ENCODE measurements around the gene RGS10.
A peak's percentile ranks its signal among the peaks of the same experiment; 100 is the strongest.
"Not testable (repeated sequence)": the region's sequence is repeated elsewhere in the genome, so short reads cannot be mapped to it uniquely, and the experiment has no call there.

The RGS10 gene

DNA sequence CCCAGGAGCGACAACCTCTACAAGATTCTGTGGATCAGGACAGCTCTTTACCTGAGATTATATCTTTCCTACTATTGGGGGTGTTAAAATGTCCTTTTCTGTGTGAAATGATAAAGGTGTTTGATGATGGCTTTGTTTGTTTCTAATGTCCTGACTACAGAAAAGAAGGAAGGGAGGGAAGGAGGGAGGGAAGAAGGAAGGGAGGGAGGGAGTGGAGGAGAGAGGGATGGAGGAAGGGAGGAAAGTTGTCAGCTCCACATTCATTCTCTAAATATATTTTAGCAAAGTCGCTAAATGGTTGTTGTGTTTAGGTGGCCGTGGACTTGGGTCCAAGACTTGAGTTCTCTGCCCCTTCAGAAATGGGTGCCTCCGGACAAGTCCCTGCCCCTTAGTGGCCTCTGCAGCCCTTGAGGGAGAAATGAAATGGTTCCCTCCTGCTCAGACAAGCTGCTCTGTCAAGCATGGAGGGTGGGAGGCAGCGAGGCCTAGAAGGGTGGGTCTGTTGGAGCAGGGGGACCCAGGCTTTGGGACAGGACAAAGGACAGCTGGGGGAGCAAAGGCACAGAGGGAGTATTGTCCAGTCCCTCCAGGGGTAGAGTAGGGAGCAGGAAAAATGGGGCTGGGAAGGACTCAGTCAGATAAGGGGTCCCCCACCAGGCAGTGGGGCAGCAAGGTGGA is 4.4 kb downstream of the RGS10 start:
- Histone ChIP-seq H3K4me3 (ENCODE audit: low read depth in 1 of 2, low read length in 2 of 2) (peak overlapping the region; percentile 16 to 39), H3K27me3 (ENCODE audit: low read depth, low read length) (no peaks in the 10 kb centered on the region), H3K9me3 (ENCODE audit: control insufficient read depth in 1 of 2, low read length in 2 of 2) (no peaks in the 10 kb centered on the region), H3K4me1 (ENCODE audit: control insufficient read depth in 1 of 2, insufficient read depth in 2 of 2, low read length in 2 of 2) (peaks cover 17 to 60% of the 10 kb centered on the region in 2 donors), H3K36me3 (ENCODE audit: control insufficient read depth in 1 of 2, insufficient read depth in 2 of 2, low read length in 2 of 2) (no peaks in the 10 kb centered on the region), H3K27ac (ENCODE audit: low read length) (peak overlapping the region; percentile 20)

GRCh38 chr10:119536508-119537025 is 6.0 kb downstream of the RGS10 start:
- Histone ChIP-seq H3K36me3 (ENCODE audit: control insufficient read depth in 1 of 2, insufficient read depth in 2 of 2, low read length in 2 of 2) (no peaks in the 10 kb centered on the region), H3K27ac (ENCODE audit: low read length) (no peak overlapping the region), H3K27me3 (ENCODE audit: low read depth, low read length) (no peaks in the 10 kb centered on the region), H3K4me1 (ENCODE audit: control insufficient read depth in 1 of 2, insufficient read depth in 2 of 2, low read length in 2 of 2) (peaks cover 17 to 66% of the 10 kb centered on the region in 2 donors), H3K4me3 (ENCODE audit: low read depth in 1 of 2, low read length in 2 of 2) (no peak overlapping the region), H3K9me3 (ENCODE audit: control insufficient read depth in 1 of 2, low read length in 2 of 2) (no peaks in the 10 kb centered on the region)

- Histone ChIP-seq H3K4me3 (ENCODE audit: low read depth in 1 of 2, low read length in 2 of 2) (no peak overlapping the region), H3K27ac (ENCODE audit: low read length) (no peak overlapping the region), H3K36me3 (ENCODE audit: control insufficient read depth in 1 of 2, insufficient read depth in 2 of 2, low read length in 2 of 2) (no peaks in the 10 kb centered on the region), H3K4me1 (ENCODE audit: control insufficient read depth in 1 of 2, insufficient read depth in 2 of 2, low read length in 2 of 2) (peaks cover 17 to 70% of the 10 kb centered on the region in 2 donors), H3K27me3 (ENCODE audit: low read depth, low read length) (no peaks in the 10 kb centered on the region), H3K9me3 (ENCODE audit: control insufficient read depth in 1 of 2, low read length in 2 of 2) (no peaks in the 10 kb centered on the region)
Observed at GRCh38 chr10:119535837-119536507, 6.5 kb downstream of the RGS10 start.

- H3K4me1 ChIP-seq (ENCODE audit: control insufficient read depth in 1 of 2, insufficient read depth in 2 of 2, low read length in 2 of 2) = peaks cover 17 to 70% of the 10 kb centered on the region in 2 donors
- no peak overlapping the region for H3K27ac ChIP-seq (ENCODE audit: low read length)
Observed at GRCh38 chr10:119535305-119535704, 7.2 kb downstream of the RGS10 start.

DNA sequence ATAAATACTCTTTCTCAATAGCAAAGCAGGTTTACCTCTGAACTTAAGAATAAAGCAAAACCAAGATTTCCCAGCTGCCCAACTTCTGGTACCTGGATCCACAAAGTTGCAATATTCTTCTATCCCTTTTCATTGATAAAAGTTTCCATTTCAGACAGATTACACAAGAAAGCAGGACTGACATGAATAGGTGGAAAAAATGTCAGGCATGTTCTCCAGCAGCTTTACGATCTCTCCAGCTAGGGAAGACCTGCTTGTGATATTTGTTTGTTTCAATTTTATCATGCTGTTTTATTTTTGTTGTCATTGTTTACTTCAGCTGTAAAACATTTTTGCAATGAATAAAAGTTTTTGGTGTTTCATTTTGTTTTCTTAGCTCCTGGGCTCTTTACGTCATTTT is 9.0 kb downstream of the RGS10 start:
- H3K27me3 ChIP-seq (ENCODE audit: low read depth, low read length) = no peaks in the 10 kb centered on the region
- H3K9me3 ChIP-seq (ENCODE audit: control insufficient read depth in 1 of 2, low read length in 2 of 2) = no peaks in the 10 kb centered on the region
- H3K4me1 ChIP-seq (ENCODE audit: control insufficient read depth in 1 of 2, insufficient read depth in 2 of 2, low read length in 2 of 2) = peaks cover 11 to 62% of the 10 kb centered on the region in 2 donors
- no peak overlapping the region for H3K4me3 ChIP-seq (ENCODE audit: low read depth in 1 of 2, low read length in 2 of 2)
- no peaks in the 10 kb centered on the region for H3K36me3 ChIP-seq (ENCODE audit: control insufficient read depth in 1 of 2, insufficient read depth in 2 of 2, low read length in 2 of 2)
- no peak overlapping the region for H3K27ac ChIP-seq (ENCODE audit: low read length)

More at GRCh38 chr10:119535305-119535704, 7.2 kb downstream of the RGS10 start:
- Histone ChIP-seq H3K27me3 (ENCODE audit: low read depth, low read length) (no peaks in the 10 kb centered on the region), H3K4me3 (ENCODE audit: low read depth in 1 of 2, low read length in 2 of 2) (no peak overlapping the region), H3K36me3 (ENCODE audit: control insufficient read depth in 1 of 2, insufficient read depth in 2 of 2, low read length in 2 of 2) (no peaks in the 10 kb centered on the region), H3K9me3 (ENCODE audit: control insufficient read depth in 1 of 2, low read length in 2 of 2) (no peaks in the 10 kb centered on the region)

GRCh38 chr10:119532791-119533190 is 9.7 kb downstream of the RGS10 start:
- peaks cover 10 to 59% of the 10 kb centered on the region in 2 donors for H3K4me1 ChIP-seq (ENCODE audit: control insufficient read depth in 1 of 2, insufficient read depth in 2 of 2, low read length in 2 of 2)
- H3K27ac ChIP-seq (ENCODE audit: low read length); H3K9me3 ChIP-seq (ENCODE audit: control insufficient read depth in 1 of 2, low read length in 2 of 2); H3K27me3 ChIP-seq (ENCODE audit: low read depth, low read length); H3K4me3 ChIP-seq (ENCODE audit: low read depth in 1 of 2, low read length in 2 of 2); H3K36me3 ChIP-seq (ENCODE audit: control insufficient read depth in 1 of 2, insufficient read depth in 2 of 2, low read length in 2 of 2): not testable (repeated sequence)

DNA sequence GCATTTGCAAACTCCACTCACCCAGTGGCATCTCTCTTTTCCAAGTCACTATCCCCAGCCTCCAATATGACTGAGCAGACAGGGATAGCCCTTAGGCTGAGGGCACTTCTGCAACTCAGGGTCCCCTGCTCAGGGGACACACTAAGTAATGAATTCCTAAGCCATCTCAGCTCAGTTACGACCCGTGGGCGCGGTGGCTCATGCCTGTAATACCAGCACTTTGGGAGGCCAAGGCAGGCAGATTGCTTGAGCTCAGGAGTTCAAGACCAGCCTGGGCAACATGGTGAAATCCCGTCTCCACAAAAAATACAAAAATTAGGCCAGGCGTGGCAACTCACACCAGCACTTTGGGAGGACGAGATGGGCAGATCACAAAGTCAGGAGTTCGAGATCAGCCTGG is 10.3 kb downstream of the RGS10 start:
- not testable (repeated sequence) for H3K4me3 ChIP-seq (ENCODE audit: low read depth in 1 of 2, low read length in 2 of 2); H3K27ac ChIP-seq (ENCODE audit: low read length); H3K36me3 ChIP-seq (ENCODE audit: control insufficient read depth in 1 of 2, insufficient read depth in 2 of 2, low read length in 2 of 2); H3K9me3 ChIP-seq (ENCODE audit: control insufficient read depth in 1 of 2, low read length in 2 of 2); H3K27me3 ChIP-seq (ENCODE audit: low read depth, low read length)
- H3K4me1 ChIP-seq (ENCODE audit: control insufficient read depth in 1 of 2, insufficient read depth in 2 of 2, low read length in 2 of 2) = peaks cover 6 to 54% of the 10 kb centered on the region in 2 donors

- H3K27me3 ChIP-seq (ENCODE audit: low read depth, low read length) = no peaks in the 10 kb centered on the region
- no peak overlapping the region for H3K4me3 ChIP-seq (ENCODE audit: low read depth in 1 of 2, low read length in 2 of 2)
- no peak overlapping the region for H3K27ac ChIP-seq (ENCODE audit: low read length)
- no peaks in the 10 kb centered on the region for H3K9me3 ChIP-seq (ENCODE audit: control insufficient read depth in 1 of 2, low read length in 2 of 2)
- H3K36me3 ChIP-seq (ENCODE audit: control insufficient read depth in 1 of 2, insufficient read depth in 2 of 2, low read length in 2 of 2) = no peaks in the 10 kb centered on the region
- H3K4me1 ChIP-seq (ENCODE audit: control insufficient read depth in 1 of 2, insufficient read depth in 2 of 2, low read length in 2 of 2) = peaks cover 6 to 54% of the 10 kb centered on the region in 2 donors
Observed at GRCh38 chr10:119531067-119531466, 11.5 kb downstream of the RGS10 start.

DNA sequence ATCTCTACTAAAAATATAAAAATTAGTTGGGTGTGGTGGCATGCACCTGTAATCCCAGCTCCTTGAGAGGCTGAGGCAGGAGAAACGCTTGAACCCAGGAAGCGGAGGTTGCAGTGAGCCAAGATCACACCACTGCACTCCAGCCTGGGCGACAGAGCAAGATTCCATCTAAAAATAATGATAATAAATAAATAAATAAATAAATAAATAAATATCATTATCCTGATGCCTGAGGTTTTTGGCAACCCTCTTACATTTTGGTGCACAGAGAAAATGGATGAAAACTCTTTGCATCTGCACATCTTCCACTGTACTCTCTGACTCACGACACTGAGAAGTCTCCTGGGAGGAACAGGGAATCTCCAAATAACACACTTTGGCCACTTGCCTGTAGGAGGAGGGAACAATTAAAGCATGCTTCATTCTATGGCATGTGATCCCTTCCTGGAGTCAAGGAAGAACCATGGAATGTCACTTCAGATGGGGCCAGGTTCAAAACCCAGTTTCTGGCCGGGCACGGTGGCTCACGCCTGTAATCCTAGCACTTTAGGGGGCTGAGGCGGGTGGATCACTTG is 13.8 kb downstream of the RGS10 start:
- not testable (repeated sequence) for H3K4me3 ChIP-seq (ENCODE audit: low read depth in 1 of 2, low read length in 2 of 2); H3K9me3 ChIP-seq (ENCODE audit: control insufficient read depth in 1 of 2, low read length in 2 of 2); H3K27ac ChIP-seq (ENCODE audit: low read length); H3K27me3 ChIP-seq (ENCODE audit: low read depth, low read length)
- peaks cover 0 to 18% of the 10 kb centered on the region in 2 donors for H3K36me3 ChIP-seq (ENCODE audit: control insufficient read depth in 1 of 2, insufficient read depth in 2 of 2, low read length in 2 of 2)
- H3K4me1 ChIP-seq (ENCODE audit: control insufficient read depth in 1 of 2, insufficient read depth in 2 of 2, low read length in 2 of 2) = peaks cover 0 to 49% of the 10 kb centered on the region in 2 donors

DNA sequence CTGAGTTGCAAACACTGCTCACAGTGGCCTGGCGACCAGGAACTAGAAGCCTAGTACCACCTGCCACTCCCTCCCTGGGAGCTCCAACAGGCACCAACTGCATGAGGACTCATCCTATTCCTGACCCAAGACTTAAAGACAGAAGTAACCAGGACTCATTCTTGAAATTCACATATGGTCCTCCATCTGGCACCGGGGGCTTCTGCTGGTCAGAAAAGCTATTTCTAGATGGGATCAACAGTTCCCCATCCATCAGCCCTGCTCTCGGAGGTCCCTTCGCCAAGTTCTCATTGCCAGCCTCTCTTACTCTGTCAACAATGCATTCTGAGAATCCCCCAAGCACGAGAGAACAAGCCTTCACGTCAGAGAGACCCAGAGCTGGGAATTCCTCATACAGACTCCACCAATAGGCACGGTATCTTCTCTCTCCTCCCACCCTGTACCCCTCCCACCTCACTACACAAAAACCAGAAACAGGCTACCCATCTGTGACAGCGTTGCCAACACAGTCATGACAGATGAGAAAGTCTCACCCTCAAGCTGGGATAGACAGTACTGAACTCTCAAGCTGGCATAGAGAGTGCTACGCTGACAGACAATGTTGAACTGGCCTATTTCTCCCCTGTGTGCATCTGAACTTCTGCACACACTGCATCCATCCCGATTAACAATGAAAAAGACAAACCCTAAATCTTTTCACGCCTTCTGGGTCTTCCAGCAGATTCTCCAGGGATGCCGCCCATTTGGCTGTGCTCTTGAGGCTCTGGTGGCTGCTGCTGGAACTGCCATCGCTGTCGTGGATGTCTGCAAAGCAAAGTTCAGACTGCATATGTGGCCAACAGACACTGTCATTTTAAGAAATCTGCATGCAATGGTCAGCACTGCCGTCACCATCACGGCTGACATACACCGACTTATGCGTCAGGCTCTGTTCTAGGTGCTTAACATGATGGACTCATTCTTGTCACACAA is 15.6 kb downstream of the RGS10 start:
- Histone ChIP-seq H3K36me3 (ENCODE audit: control insufficient read depth in 1 of 2, insufficient read depth in 2 of 2, low read length in 2 of 2) (peaks cover 0 to 18% of the 10 kb centered on the region in 2 donors), H3K27ac (ENCODE audit: low read length) (no peak overlapping the region), H3K9me3 (ENCODE audit: control insufficient read depth in 1 of 2, low read length in 2 of 2) (no peaks in the 10 kb centered on the region), H3K4me3 (ENCODE audit: low read depth in 1 of 2, low read length in 2 of 2) (no peak overlapping the region), H3K4me1 (ENCODE audit: control insufficient read depth in 1 of 2, insufficient read depth in 2 of 2, low read length in 2 of 2) (peaks cover 0 to 42% of the 10 kb centered on the region in 2 donors), H3K27me3 (ENCODE audit: low read depth, low read length) (no peaks in the 10 kb centered on the region)
